ENCODE measurements around the gene CDC37L1.

DNA sequence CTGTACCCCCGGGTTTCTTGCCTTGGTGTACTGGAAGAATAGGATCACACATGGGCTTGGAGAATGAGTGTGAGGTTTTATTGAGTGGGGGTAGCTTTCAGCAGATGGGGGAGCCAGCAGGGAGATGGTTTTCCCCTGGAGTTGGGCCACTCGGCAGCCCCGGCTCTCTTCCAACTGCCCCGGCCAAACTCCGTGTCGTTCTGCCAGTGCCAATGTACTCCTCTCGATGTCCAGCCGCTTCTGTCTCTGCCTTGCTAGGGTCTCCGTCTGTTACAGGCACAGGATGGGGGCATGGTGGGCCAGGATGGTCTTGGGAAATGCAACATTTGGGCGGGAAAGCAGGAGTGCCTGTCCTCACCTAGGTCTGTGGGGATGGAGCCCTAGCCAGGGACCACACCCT, 24.8 kb upstream of the CDC37L1 start:
- TF ChIP-seq, protein P1, sequence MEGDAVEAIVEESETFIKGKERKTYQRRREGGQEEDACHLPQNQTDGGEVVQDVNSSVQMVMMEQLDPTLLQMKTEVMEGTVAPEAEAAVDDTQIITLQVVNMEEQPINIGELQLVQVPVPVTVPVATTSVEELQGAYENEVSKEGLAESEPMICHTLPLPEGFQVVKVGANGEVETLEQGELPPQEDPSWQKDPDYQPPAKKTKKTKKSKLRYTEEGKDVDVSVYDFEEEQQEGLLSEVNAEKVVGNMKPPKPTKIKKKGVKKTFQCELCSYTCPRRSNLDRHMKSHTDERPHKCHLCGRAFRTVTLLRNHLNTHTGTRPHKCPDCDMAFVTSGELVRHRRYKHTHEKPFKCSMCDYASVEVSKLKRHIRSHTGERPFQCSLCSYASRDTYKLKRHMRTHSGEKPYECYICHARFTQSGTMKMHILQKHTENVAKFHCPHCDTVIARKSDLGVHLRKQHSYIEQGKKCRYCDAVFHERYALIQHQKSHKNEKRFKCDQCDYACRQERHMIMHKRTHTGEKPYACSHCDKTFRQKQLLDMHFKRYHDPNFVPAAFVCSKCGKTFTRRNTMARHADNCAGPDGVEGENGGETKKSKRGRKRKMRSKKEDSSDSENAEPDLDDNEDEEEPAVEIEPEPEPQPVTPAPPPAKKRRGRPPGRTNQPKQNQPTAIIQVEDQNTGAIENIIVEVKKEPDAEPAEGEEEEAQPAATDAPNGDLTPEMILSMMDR (IDR thresholded peaks at IDR 0.05): no peak
- TF ChIP-seq ZFX (IDR thresholded peaks at IDR 0.05; ENCODE audit: borderline replicate concordance): no peak
